ENCODE measurements around the gene CFAP298.

GRCh38 chr21:32567626-32568025 is 44.6 kb downstream of the CFAP298 start:
- TF ChIP-seq POLR2A (IDR thresholded peaks at IDR 0.05), result no peak
- TF ChIP-seq, protein P1, sequence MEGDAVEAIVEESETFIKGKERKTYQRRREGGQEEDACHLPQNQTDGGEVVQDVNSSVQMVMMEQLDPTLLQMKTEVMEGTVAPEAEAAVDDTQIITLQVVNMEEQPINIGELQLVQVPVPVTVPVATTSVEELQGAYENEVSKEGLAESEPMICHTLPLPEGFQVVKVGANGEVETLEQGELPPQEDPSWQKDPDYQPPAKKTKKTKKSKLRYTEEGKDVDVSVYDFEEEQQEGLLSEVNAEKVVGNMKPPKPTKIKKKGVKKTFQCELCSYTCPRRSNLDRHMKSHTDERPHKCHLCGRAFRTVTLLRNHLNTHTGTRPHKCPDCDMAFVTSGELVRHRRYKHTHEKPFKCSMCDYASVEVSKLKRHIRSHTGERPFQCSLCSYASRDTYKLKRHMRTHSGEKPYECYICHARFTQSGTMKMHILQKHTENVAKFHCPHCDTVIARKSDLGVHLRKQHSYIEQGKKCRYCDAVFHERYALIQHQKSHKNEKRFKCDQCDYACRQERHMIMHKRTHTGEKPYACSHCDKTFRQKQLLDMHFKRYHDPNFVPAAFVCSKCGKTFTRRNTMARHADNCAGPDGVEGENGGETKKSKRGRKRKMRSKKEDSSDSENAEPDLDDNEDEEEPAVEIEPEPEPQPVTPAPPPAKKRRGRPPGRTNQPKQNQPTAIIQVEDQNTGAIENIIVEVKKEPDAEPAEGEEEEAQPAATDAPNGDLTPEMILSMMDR (IDR thresholded peaks at IDR 0.05), result no peak

All from uterus (tissue), 2 donors.